ENCODE measurements around the gene CAND1. TPM values are rescaled to one million over a fixed set of nuclear protein-coding genes. Genes with fewer than 3 reads are reported as not detected.

The CAND1 gene
- total and polyA plus RNA-seq, 3 donors from 2014 or later, result 88.4 to 131 (median 125) TPM

DNA sequence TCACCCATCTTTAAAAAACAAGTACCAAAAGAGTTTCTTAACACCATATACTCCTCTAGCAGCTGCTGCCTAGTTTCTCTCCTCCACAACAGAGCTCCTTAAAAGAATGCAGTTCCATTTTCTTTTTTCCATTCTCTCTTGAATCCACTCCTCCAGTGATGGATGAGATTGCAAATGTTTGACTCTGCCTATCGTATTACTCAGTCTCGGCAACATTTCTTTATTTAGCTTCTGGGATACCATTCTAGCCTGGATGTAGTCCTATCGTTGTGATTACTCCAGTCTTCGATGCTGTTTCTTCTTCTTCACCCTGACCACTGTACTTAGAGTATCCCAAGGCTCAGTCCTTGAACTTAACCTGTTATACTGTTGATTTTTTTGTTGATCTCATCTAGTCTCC, 30.8 kb downstream of the CAND1 start:
- Histone ChIP-seq H3K4me1 (no peaks in the 10 kb centered on the region), H3K9me3 (no peaks in the 10 kb centered on the region), H3K27me3 (no peaks in the 10 kb centered on the region), H3K36me3 (ENCODE audit: low read depth, missing control alignments) (no peaks in the 10 kb centered on the region), H3K4me3 (no peak overlapping the region), H3K27ac (no peak overlapping the region)
- 84 to 94% methylated on average over 4 of the region's 4 CpGs for WGBS, 2 donors
- intact Hi-C loops (cut with DNase I; ENCODE audit: low total_unique reads), result no loop called here
- no peak for TF ChIP-seq POLR2A (IDR thresholded peaks at IDR 0.05)
- TF ChIP-seq, protein P1, sequence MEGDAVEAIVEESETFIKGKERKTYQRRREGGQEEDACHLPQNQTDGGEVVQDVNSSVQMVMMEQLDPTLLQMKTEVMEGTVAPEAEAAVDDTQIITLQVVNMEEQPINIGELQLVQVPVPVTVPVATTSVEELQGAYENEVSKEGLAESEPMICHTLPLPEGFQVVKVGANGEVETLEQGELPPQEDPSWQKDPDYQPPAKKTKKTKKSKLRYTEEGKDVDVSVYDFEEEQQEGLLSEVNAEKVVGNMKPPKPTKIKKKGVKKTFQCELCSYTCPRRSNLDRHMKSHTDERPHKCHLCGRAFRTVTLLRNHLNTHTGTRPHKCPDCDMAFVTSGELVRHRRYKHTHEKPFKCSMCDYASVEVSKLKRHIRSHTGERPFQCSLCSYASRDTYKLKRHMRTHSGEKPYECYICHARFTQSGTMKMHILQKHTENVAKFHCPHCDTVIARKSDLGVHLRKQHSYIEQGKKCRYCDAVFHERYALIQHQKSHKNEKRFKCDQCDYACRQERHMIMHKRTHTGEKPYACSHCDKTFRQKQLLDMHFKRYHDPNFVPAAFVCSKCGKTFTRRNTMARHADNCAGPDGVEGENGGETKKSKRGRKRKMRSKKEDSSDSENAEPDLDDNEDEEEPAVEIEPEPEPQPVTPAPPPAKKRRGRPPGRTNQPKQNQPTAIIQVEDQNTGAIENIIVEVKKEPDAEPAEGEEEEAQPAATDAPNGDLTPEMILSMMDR (IDR thresholded peaks at IDR 0.05), result no peak
- DNase-seq, result no peak

DNA sequence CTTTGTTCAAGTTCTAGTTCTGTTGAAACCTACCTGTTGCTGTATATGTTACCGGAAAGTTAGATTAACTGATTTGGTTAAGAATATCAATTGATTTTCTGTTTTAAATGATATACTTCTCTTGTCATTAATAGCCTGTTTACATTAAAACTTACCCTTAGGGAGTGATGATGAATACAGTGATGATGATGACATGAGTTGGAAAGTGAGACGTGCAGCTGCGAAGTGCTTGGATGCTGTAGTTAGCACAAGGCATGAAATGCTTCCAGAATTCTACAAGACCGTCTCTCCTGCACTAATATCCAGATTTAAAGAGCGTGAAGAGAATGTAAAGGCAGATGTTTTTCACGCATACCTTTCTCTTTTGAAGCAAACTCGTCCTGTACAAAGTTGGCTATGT, 33.0 kb downstream of the CAND1 start:
- H3K9me3 ChIP-seq, result no peaks in the 10 kb centered on the region
- intact Hi-C loops (cut with DNase I; ENCODE audit: low total_unique reads), result no loop called here
- TF ChIP-seq, protein P1 (IDR thresholded peaks at IDR 0.05), result no peak
- no peak for TF ChIP-seq POLR2A (IDR thresholded peaks at IDR 0.05)
- WGBS, 2 donors, result 97 to 99% methylated on average over 7 of the region's 7 CpGs
- DNase-seq, result no peak
- no peak overlapping the region for H3K27ac ChIP-seq
- H3K4me3 ChIP-seq, result no peak overlapping the region
- H3K36me3 ChIP-seq (ENCODE audit: low read depth, missing control alignments), result no peaks in the 10 kb centered on the region
- no peaks in the 10 kb centered on the region for H3K4me1 ChIP-seq
- no peaks in the 10 kb centered on the region for H3K27me3 ChIP-seq

DNA sequence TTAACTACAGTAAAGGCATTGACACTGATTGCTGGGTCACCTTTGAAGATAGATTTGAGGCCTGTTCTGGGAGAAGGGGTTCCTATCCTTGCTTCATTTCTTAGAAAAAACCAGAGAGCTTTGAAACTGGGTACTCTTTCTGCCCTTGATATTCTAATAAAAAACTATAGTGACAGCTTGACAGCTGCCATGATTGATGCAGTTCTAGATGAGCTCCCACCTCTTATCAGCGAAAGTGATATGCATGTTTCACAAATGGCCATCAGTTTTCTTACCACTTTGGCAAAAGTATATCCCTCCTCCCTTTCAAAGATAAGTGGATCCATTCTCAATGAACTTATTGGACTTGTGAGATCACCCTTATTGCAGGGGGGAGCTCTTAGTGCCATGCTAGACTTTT, 36.4 kb downstream of the CAND1 start:
- intact Hi-C loops (cut with DNase I; ENCODE audit: low total_unique reads), result no loop called here
- H3K36me3 ChIP-seq (ENCODE audit: low read depth, missing control alignments), result no peaks in the 10 kb centered on the region
- WGBS, 2 donors, result 91 to 93% methylated on average over 1 of the region's 1 CpG

DNA sequence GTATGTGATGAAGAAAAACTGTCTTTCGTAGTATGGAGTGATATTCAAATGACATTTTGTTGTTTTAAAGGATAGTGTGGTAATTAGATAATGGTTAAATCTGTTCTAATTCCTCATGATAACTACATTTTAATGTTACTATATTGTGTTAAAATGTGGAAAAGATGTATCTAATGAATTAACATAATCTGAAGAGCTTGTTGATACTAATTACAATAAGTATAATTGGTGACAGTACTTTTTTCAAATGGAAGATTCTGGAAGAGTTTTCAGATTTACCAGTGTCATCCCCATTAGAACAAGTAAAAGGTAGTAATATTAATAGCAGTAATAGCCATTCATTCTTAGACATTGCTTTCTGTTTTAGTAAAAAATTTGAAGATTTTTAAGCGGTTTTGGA, 37.6 kb downstream of the CAND1 start:
- Histone ChIP-seq H3K27me3 (no peaks in the 10 kb centered on the region), H3K9me3 (no peaks in the 10 kb centered on the region), H3K27ac (no peak overlapping the region), H3K4me1 (no peaks in the 10 kb centered on the region), H3K4me3 (no peak overlapping the region), H3K36me3 (ENCODE audit: low read depth, missing control alignments) (no peaks in the 10 kb centered on the region)
- WGBS, 2 donors, result 94 to 99% methylated on average over 2 of the region's 2 CpGs
- intact Hi-C loops (cut with DNase I; ENCODE audit: low total_unique reads), result no loop called here
- no peak for DNase-seq
- TF ChIP-seq POLR2A (IDR thresholded peaks at IDR 0.05), result no peak
- TF ChIP-seq, protein P1 (IDR thresholded peaks at IDR 0.05), result no peak

More for the DNA sequence above, 36.4 kb downstream of the CAND1 start:
- Histone ChIP-seq H3K4me3 (no peak overlapping the region), H3K4me1 (no peaks in the 10 kb centered on the region), H3K9me3 (no peaks in the 10 kb centered on the region), H3K27ac (no peak overlapping the region), H3K27me3 (no peaks in the 10 kb centered on the region)
- TF ChIP-seq, protein P1 (IDR thresholded peaks at IDR 0.05), result no peak
- no peak for TF ChIP-seq POLR2A (IDR thresholded peaks at IDR 0.05)
- DNase-seq, result no peak

DNA sequence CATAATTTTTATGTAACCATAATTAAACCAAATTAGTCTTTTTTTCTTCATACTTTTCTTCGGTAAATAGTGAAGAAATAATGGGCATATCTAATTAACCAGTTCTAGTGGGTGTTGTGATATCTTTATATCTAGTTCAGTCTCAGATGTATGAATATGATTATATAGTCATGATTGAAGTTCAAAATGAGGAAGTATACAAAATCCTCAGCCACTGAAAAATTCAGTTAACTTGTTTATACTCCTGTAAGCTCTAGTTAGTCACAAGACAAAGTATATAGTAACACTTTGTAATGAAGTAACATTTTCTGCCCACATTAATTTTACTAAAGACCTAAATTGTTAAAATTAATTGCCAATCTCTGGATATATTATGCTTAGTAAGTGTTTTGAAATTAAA, 46.5 kb downstream of the CAND1 start:
- no peaks in the 10 kb centered on the region for H3K27me3 ChIP-seq
- H3K9me3 ChIP-seq, result no peaks in the 10 kb centered on the region
- TF ChIP-seq, protein P1 (IDR thresholded peaks at IDR 0.05), result no peak
- no peak for TF ChIP-seq POLR2A (IDR thresholded peaks at IDR 0.05)
- no peaks in the 10 kb centered on the region for H3K36me3 ChIP-seq (ENCODE audit: low read depth, missing control alignments)
- intact Hi-C loops (cut with DNase I; ENCODE audit: low total_unique reads), result no loop called here
- H3K4me3 ChIP-seq, result no peak overlapping the region
- DNase-seq, result no peak
- H3K4me1 ChIP-seq, result no peaks in the 10 kb centered on the region
- H3K27ac ChIP-seq, result no peak overlapping the region
- WGBS, 2 donors, result 86 to 87% methylated on average over 1 of the region's 1 CpG

All from testis (tissue), 3 donors.